ENCODE measurements around the gene ANKRD35. TPM values are rescaled to one million over a fixed set of nuclear protein-coding genes. Genes with fewer than 3 reads are reported as not detected.

ANKRD35 gene
- total and polyA plus RNA-seq, 9 of the 15 experiments (the other 6 are each of a cell fraction or from before 2014, with no cell fraction given): 0.07 to 0.14 (median 0.07) TPM; not detected in 5

DNA sequence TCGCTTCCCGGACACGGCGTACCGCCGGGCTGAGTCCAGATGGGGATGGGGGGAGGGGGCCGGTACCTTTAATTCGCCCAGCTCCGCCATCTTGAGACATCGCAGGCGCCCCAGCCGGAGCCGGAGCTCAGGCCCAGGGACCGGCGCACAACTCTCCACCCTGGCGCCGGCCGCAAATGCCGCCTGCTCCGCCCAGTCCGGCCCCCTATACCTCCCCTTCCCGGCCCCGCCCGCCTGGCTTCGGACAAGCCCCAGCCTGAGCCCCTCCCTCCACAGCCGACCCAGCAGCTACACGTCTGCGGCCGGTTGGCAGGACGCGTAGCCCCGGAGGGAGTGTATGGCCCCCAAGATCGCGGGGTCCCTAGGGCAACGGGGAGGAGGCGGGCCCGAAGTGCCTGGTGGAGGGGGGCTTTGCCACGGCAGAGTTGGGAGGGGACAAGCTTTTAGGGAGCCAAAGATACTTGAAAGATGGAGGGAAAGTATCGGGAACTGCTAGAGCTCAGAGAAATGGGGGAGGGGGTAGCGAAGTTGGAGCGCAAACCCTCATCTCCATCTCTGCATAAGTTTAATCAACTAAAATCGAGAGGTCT, 26.7 kb downstream of the ANKRD35 start, which contains the start of gene PIAS3 (continued):
- TF ChIP-seq, protein P1, sequence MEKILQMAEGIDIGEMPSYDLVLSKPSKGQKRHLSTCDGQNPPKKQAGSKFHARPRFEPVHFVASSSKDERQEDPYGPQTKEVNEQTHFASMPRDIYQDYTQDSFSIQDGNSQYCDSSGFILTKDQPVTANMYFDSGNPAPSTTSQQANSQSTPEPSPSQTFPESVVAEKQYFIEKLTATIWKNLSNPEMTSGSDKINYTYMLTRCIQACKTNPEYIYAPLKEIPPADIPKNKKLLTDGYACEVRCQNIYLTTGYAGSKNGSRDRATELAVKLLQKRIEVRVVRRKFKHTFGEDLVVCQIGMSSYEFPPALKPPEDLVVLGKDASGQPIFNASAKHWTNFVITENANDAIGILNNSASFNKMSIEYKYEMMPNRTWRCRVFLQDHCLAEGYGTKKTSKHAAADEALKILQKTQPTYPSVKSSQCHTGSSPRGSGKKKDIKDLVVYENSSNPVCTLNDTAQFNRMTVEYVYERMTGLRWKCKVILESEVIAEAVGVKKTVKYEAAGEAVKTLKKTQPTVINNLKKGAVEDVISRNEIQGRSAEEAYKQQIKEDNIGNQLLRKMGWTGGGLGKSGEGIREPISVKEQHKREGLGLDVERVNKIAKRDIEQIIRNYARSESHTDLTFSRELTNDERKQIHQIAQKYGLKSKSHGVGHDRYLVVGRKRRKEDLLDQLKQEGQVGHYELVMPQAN (IDR thresholded peaks at IDR 0.05; ENCODE audit: borderline replicate concordance): 0 out of 2 replicates have a peak, but pooled peaks have one; percentile 36
- TF ChIP-seq SMAD4 (CRISPR knock-in tag; conservative IDR thresholded peaks at IDR 0.05) (peak; percentile 62; the same call in 1 of the 2 replicates), U2AF1 (optimal IDR thresholded peaks at IDR 0.05; ENCODE audit: low read depth, low read length) (peak; percentile 58), PHF8 (IDR thresholded peaks at IDR 0.05; ENCODE audit: borderline replicate concordance, low read length) (peak; percentile 41; the same call in 1 of the 2 replicates), RFX7 (CRISPR knock-in tag; IDR thresholded peaks at IDR 0.05) (no peak), RUNX1 (IDR thresholded peaks at IDR 0.05; ENCODE audit: low read depth) (no peak), RBM25 (IDR thresholded peaks at IDR 0.05; ENCODE audit: low read depth, low read length, severe bottlenecking) (no peak), ZKSCAN1 (IDR thresholded peaks at IDR 0.05; ENCODE audit: low read depth, low read length) (0 out of 2 replicates have a peak, but pooled peaks have one; percentile 21), TOE1 (IDR thresholded peaks at IDR 0.05; ENCODE audit: borderline replicate concordance) (peak; percentile 71), TOE1 (CRISPR knock-in tag; IDR thresholded peaks at IDR 0.05; ENCODE audit: borderline replicate concordance, low read depth) (no peak), FOXA3 (CRISPR knock-in tag; conservative IDR thresholded peaks at IDR 0.05 in 1 of 2, IDR thresholded peaks at IDR 0.05 in 1 of 2) (no peak)
- TF ChIP-seq, protein P2, sequence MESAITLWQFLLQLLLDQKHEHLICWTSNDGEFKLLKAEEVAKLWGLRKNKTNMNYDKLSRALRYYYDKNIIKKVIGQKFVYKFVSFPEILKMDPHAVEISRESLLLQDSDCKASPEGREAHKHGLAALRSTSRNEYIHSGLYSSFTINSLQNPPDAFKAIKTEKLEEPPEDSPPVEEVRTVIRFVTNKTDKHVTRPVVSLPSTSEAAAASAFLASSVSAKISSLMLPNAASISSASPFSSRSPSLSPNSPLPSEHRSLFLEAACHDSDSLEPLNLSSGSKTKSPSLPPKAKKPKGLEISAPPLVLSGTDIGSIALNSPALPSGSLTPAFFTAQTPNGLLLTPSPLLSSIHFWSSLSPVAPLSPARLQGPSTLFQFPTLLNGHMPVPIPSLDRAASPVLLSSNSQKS (CRISPR knock-in tag; IDR thresholded peaks at IDR 0.05): no peak
- TF ChIP-seq, protein P3, sequence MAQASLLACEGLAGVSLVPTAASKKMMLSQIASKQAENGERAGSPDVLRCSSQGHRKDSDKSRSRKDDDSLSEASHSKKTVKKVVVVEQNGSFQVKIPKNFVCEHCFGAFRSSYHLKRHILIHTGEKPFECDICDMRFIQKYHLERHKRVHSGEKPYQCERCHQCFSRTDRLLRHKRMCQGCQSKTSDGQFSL (CRISPR knock-in tag; IDR thresholded peaks at IDR 0.05): no peak
- TF ChIP-seq, protein P3 (tag; IDR thresholded peaks at IDR 0.05): peak in 1 of 2 experiments; percentile 43; a peak in 1 of 4 replicates
- TF ChIP-seq, protein P4, sequence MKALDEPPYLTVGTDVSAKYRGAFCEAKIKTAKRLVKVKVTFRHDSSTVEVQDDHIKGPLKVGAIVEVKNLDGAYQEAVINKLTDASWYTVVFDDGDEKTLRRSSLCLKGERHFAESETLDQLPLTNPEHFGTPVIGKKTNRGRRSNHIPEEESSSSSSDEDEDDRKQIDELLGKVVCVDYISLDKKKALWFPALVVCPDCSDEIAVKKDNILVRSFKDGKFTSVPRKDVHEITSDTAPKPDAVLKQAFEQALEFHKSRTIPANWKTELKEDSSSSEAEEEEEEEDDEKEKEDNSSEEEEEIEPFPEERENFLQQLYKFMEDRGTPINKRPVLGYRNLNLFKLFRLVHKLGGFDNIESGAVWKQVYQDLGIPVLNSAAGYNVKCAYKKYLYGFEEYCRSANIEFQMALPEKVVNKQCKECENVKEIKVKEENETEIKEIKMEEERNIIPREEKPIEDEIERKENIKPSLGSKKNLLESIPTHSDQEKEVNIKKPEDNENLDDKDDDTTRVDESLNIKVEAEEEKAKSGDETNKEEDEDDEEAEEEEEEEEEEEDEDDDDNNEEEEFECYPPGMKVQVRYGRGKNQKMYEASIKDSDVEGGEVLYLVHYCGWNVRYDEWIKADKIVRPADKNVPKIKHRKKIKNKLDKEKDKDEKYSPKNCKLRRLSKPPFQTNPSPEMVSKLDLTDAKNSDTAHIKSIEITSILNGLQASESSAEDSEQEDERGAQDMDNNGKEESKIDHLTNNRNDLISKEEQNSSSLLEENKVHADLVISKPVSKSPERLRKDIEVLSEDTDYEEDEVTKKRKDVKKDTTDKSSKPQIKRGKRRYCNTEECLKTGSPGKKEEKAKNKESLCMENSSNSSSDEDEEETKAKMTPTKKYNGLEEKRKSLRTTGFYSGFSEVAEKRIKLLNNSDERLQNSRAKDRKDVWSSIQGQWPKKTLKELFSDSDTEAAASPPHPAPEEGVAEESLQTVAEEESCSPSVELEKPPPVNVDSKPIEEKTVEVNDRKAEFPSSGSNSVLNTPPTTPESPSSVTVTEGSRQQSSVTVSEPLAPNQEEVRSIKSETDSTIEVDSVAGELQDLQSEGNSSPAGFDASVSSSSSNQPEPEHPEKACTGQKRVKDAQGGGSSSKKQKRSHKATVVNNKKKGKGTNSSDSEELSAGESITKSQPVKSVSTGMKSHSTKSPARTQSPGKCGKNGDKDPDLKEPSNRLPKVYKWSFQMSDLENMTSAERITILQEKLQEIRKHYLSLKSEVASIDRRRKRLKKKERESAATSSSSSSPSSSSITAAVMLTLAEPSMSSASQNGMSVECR (CRISPR knock-in tag; IDR thresholded peaks at IDR 0.05): peak; percentile 32; the same call in 1 of the 2 replicates
- TF ChIP-seq, protein P5, sequence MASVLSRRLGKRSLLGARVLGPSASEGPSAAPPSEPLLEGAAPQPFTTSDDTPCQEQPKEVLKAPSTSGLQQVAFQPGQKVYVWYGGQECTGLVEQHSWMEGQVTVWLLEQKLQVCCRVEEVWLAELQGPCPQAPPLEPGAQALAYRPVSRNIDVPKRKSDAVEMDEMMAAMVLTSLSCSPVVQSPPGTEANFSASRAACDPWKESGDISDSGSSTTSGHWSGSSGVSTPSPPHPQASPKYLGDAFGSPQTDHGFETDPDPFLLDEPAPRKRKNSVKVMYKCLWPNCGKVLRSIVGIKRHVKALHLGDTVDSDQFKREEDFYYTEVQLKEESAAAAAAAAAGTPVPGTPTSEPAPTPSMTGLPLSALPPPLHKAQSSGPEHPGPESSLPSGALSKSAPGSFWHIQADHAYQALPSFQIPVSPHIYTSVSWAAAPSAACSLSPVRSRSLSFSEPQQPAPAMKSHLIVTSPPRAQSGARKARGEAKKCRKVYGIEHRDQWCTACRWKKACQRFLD (CRISPR knock-in tag; IDR thresholded peaks at IDR 0.05): no peak
